Activated naive CD8-positive, alpha-beta T cell treated with anti-CD3 and anti-CD28 coated beads, Interleukin-2, amount 50 U/mL, for 24 hours (primary cell): Measurements from ENCODE around the gene RIF1.

Source experiments
- ATAC-seq: fragments of 150-1000 bp; cut with Tn5 transposase; one replicate; pipeline ENCODE4 v1.10.0; 2021
- DNase-seq: peaks from one replicate; pipeline ENCODE4 v3.0.0; 2021
- H3K27ac Mint-ChIP-seq: one replicate; pipeline ENCODE4 v1.8.0; 2021; ENCODE audit warnings: mild to moderate bottlenecking, mixed read lengths
- H3K27me3 Mint-ChIP-seq: one replicate; pipeline ENCODE4 v1.8.0; 2021; ENCODE audit warnings: mixed read lengths
- H3K36me3 Mint-ChIP-seq: one replicate; pipeline ENCODE4 v1.8.0; 2021; ENCODE audit warnings: low read depth, mixed read lengths
- H3K4me1 Mint-ChIP-seq: one replicate; pipeline ENCODE4 v1.8.0; 2021; ENCODE audit warnings: mixed read lengths
- H3K4me3 Mint-ChIP-seq: one replicate; pipeline ENCODE4 v1.8.0; 2021; ENCODE audit warnings: mild to moderate bottlenecking, moderate library complexity, mixed read lengths
- H3K9me3 Mint-ChIP-seq: one replicate; pipeline ENCODE4 v1.8.0; 2021; ENCODE audit warnings: mixed read lengths

RIF1 gene

GRCh38 chr2:151470556-151470955, 60.9 kb downstream of the RIF1 start:
- DNase-seq, result no peak
- H3K4me1 Mint-ChIP-seq, result peaks cover 5% of the 10 kb centered on the region
- H3K27me3 Mint-ChIP-seq, result no peaks in the 10 kb centered on the region
- no peaks in the 10 kb centered on the region for H3K9me3 Mint-ChIP-seq
- no peak overlapping the region for H3K4me3 Mint-ChIP-seq
- H3K36me3 Mint-ChIP-seq, result peaks cover 85% of the 10 kb centered on the region
- peak overlapping the region; percentile 23 for H3K27ac Mint-ChIP-seq
- ATAC-seq, result no peak

- DNase-seq (no peak), ATAC-seq (no peak)
- H3K27me3 Mint-ChIP-seq, result no peaks in the 10 kb centered on the region
- H3K4me1 Mint-ChIP-seq, result peaks cover 5% of the 10 kb centered on the region
- H3K4me3 Mint-ChIP-seq, result no peak overlapping the region
- peaks cover 79% of the 10 kb centered on the region for H3K36me3 Mint-ChIP-seq
- no peak overlapping the region for H3K27ac Mint-ChIP-seq
- H3K9me3 Mint-ChIP-seq, result no peaks in the 10 kb centered on the region
Measured at GRCh38 chr2:151472966-151473365, 63.3 kb downstream of the RIF1 start.

- ATAC-seq (no peak), DNase-seq (no peak)
- H3K27ac Mint-ChIP-seq, result no peak overlapping the region
- H3K27me3 Mint-ChIP-seq, result no peaks in the 10 kb centered on the region
- H3K9me3 Mint-ChIP-seq, result no peaks in the 10 kb centered on the region
- peaks cover 78% of the 10 kb centered on the region for H3K36me3 Mint-ChIP-seq
- no peak overlapping the region for H3K4me3 Mint-ChIP-seq
- H3K4me1 Mint-ChIP-seq, result peaks cover 8% of the 10 kb centered on the region
Measured at GRCh38 chr2:151475071-151475470, 65.4 kb downstream of the RIF1 start.

- H3K4me1 Mint-ChIP-seq, result peaks cover 18% of the 10 kb centered on the region
- no peaks in the 10 kb centered on the region for H3K27me3 Mint-ChIP-seq
- H3K9me3 Mint-ChIP-seq, result peaks cover 5% of the 10 kb centered on the region
- H3K36me3 Mint-ChIP-seq, result peaks cover 80% of the 10 kb centered on the region
- DNase-seq (no peak), ATAC-seq (no peak)
- no peak overlapping the region for H3K27ac Mint-ChIP-seq
- no peak overlapping the region for H3K4me3 Mint-ChIP-seq
Measured at GRCh38 chr2:151476287-151476686, 66.6 kb downstream of the RIF1 start.

- DNase-seq, result no peak
- Mint-ChIP-seq H3K36me3 (peaks cover 80% of the 10 kb centered on the region), H3K4me3 (no peak overlapping the region), H3K9me3 (peaks cover 11% of the 10 kb centered on the region), H3K27me3 (no peaks in the 10 kb centered on the region), H3K4me1 (peaks cover 26% of the 10 kb centered on the region), H3K27ac (no peak overlapping the region)
- ATAC-seq, result no peak
Measured at GRCh38 chr2:151478011-151478410, 68.3 kb downstream of the RIF1 start.

GRCh38 chr2:151481744-151482143, 72.0 kb downstream of the RIF1 start:
- Mint-ChIP-seq H3K36me3 (peaks cover 91% of the 10 kb centered on the region), H3K27ac (peak overlapping the region; percentile 81), H3K4me1 (peaks cover 39% of the 10 kb centered on the region), H3K9me3 (peaks cover 27% of the 10 kb centered on the region), H3K4me3 (no peak overlapping the region), H3K27me3 (no peaks in the 10 kb centered on the region)
- DNase-seq, result peak; percentile 5
- ATAC-seq, result peak; percentile 83

GRCh38 chr2:151482171-151482725, 72.5 kb downstream of the RIF1 start:
- Mint-ChIP-seq H3K36me3 (peaks cover 92% of the 10 kb centered on the region), H3K4me3 (no peak overlapping the region), H3K9me3 (peaks cover 29% of the 10 kb centered on the region), H3K27ac (peak overlapping the region; percentile 81), H3K27me3 (no peaks in the 10 kb centered on the region), H3K4me1 (peaks cover 39% of the 10 kb centered on the region)
- no peak for ATAC-seq
- DNase-seq, result no peak

GRCh38 chr2:151483546-151483945, 73.8 kb downstream of the RIF1 start:
- ATAC-seq, result no peak
- Mint-ChIP-seq H3K9me3 (peaks cover 29% of the 10 kb centered on the region), H3K27me3 (no peaks in the 10 kb centered on the region), H3K27ac (no peak overlapping the region), H3K4me3 (no peak overlapping the region), H3K4me1 (peaks cover 39% of the 10 kb centered on the region), H3K36me3 (peaks cover 82% of the 10 kb centered on the region)
- DNase-seq, result no peak

- Mint-ChIP-seq H3K27ac (no peak overlapping the region), H3K36me3 (peaks cover 77% of the 10 kb centered on the region), H3K4me3 (no peak overlapping the region), H3K9me3 (peaks cover 29% of the 10 kb centered on the region), H3K4me1 (peaks cover 39% of the 10 kb centered on the region), H3K27me3 (no peaks in the 10 kb centered on the region)
- DNase-seq (no peak), ATAC-seq (no peak)
Measured at GRCh38 chr2:151484100-151484499, 74.4 kb downstream of the RIF1 start.

- ATAC-seq, result peak; percentile 44
- peaks cover 26% of the 10 kb centered on the region for H3K9me3 Mint-ChIP-seq
- H3K4me1 Mint-ChIP-seq, result peaks cover 28% of the 10 kb centered on the region
- no peak for DNase-seq
- H3K27ac Mint-ChIP-seq, result no peak overlapping the region
- peaks cover 63% of the 10 kb centered on the region for H3K36me3 Mint-ChIP-seq
- no peak overlapping the region for H3K4me3 Mint-ChIP-seq
- no peaks in the 10 kb centered on the region for H3K27me3 Mint-ChIP-seq
Measured at GRCh38 chr2:151486053-151486452, 76.4 kb downstream of the RIF1 start.

- DNase-seq, result no peak
- Mint-ChIP-seq H3K27ac (no peak overlapping the region), H3K4me3 (no peak overlapping the region)
Measured at GRCh38 chr2:151490276-151490675, 80.6 kb downstream of the RIF1 start.

GRCh38 chr2:151491496-151491895, 81.8 kb downstream of the RIF1 start:
- ATAC-seq (no peak), DNase-seq (no peak)
- H3K36me3 Mint-ChIP-seq, result peaks cover 31% of the 10 kb centered on the region
- H3K27ac Mint-ChIP-seq, result no peak overlapping the region
- H3K27me3 Mint-ChIP-seq, result no peaks in the 10 kb centered on the region
- peaks cover 4% of the 10 kb centered on the region for H3K9me3 Mint-ChIP-seq
- H3K4me1 Mint-ChIP-seq, result no peaks in the 10 kb centered on the region
- no peak overlapping the region for H3K4me3 Mint-ChIP-seq

More at GRCh38 chr2:151490276-151490675, 80.6 kb downstream of the RIF1 start:
- ATAC-seq, result no peak
- Mint-ChIP-seq H3K27me3 (no peaks in the 10 kb centered on the region), H3K9me3 (peaks cover 16% of the 10 kb centered on the region), H3K4me1 (peaks cover 12% of the 10 kb centered on the region), H3K36me3 (peaks cover 43% of the 10 kb centered on the region)

- Mint-ChIP-seq H3K27me3 (no peaks in the 10 kb centered on the region), H3K4me3 (no peak overlapping the region), H3K36me3 (peaks cover 5% of the 10 kb centered on the region), H3K27ac (no peak overlapping the region), H3K4me1 (no peaks in the 10 kb centered on the region), H3K9me3 (no peaks in the 10 kb centered on the region)
- no peak for DNase-seq
- no peak for ATAC-seq
Measured at GRCh38 chr2:151498178-151498577, 88.5 kb downstream of the RIF1 start.

- Mint-ChIP-seq H3K27me3 (no peaks in the 10 kb centered on the region), H3K36me3 (no peaks in the 10 kb centered on the region), H3K9me3 (no peaks in the 10 kb centered on the region), H3K4me1 (no peaks in the 10 kb centered on the region), H3K27ac (no peak overlapping the region), H3K4me3 (no peak overlapping the region)
- DNase-seq (no peak), ATAC-seq (no peak)
Measured at GRCh38 chr2:151506170-151506569, 96.5 kb downstream of the RIF1 start.

GRCh38 chr2:151508519-151508918, 98.8 kb downstream of the RIF1 start:
- no peaks in the 10 kb centered on the region for H3K4me1 Mint-ChIP-seq
- no peak overlapping the region for H3K27ac Mint-ChIP-seq
- peaks cover 2% of the 10 kb centered on the region for H3K36me3 Mint-ChIP-seq
- ATAC-seq (peak; percentile 24), DNase-seq (no peak)
- H3K27me3 Mint-ChIP-seq, result no peaks in the 10 kb centered on the region
- no peak overlapping the region for H3K4me3 Mint-ChIP-seq
- no peaks in the 10 kb centered on the region for H3K9me3 Mint-ChIP-seq

GRCh38 chr2:151518802-151519201, 109.1 kb downstream of the RIF1 start:
- Mint-ChIP-seq H3K9me3 (no peaks in the 10 kb centered on the region), H3K27me3 (no peaks in the 10 kb centered on the region), H3K27ac (no peak overlapping the region), H3K4me3 (no peak overlapping the region), H3K36me3 (no peaks in the 10 kb centered on the region), H3K4me1 (no peaks in the 10 kb centered on the region)
- DNase-seq, result no peak
- ATAC-seq, result no peak
